ENCODE results near the gene HIP1R.
A peak's percentile ranks its signal among the peaks of the same experiment; 100 is the strongest.
"Not testable (repeated sequence)": the region's sequence is repeated elsewhere in the genome, so short reads cannot be mapped to it uniquely, and the experiment has no call there.

HIP1R gene

GRCh38 chr12:122862872-122863701 is 27.8 kb downstream of the HIP1R start:
- peak; percentile 49 for DNase-seq

GRCh38 chr12:122864894-122865253 is 29.6 kb downstream of the HIP1R start:
- no peak for DNase-seq

DNA sequence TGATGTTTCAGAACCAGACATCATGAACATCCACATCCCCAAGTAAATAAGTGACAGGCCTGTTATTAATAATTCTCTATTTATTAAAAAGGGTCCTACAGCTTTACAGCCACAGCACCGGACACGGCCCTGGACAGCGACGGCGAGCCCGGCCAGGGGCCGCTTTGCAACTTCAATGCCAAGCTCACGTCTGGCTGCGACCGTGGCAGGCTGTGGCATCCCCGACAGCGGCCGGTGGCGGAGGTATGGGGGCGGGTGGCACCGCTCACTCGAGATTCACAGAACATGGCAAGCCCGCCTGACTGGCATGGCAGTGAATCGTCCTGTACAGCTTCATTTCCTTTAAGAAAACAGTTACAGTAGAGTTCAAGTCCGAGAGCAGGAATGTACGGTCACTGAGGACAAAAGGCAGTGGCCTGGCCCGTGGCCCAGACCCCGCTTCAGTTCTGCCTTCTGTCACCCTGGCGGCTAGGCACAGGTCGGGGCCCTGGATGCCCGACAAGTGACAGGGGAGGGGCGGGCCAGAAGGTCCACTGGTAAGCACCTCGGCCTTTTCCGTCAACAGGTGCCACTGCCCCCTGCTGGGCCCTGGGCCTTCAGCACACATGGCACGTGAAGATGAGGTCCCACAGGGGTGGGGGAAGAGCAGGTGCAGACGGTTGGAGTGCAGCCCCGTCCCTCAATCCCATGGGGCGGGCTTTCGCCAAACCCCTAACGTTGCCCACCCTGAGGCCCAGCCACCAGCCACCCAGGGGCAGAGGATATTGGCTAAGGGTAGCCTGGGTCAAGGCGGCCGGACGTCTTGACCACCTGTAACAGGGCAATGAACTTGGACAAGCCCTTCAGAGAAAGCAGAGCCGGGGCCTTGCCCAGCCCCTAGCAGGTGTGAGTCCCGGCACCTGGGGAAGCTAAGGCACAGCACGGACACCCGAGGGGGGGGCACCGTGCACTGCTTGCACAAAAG is 30.3 kb downstream of the HIP1R start:
- peak; percentile 35 for DNase-seq

- DNase-seq, result no peak
These were observed 31.1 kb downstream of the HIP1R start for GRCh38 chr12:122866379-122866778.

GRCh38 chr12:122866950-122867607 is 31.8 kb downstream of the HIP1R start:
- DNase-seq, result no peak

GRCh38 chr12:122867691-122868461 is 32.6 kb downstream of the HIP1R start:
- DNase-seq, result no peak

GRCh38 chr12:122868471-122869177 is 33.4 kb downstream of the HIP1R start:
- DNase-seq, result no peak

GRCh38 chr12:122869207-122869973 is 34.1 kb downstream of the HIP1R start:
- no peak for DNase-seq

DNA sequence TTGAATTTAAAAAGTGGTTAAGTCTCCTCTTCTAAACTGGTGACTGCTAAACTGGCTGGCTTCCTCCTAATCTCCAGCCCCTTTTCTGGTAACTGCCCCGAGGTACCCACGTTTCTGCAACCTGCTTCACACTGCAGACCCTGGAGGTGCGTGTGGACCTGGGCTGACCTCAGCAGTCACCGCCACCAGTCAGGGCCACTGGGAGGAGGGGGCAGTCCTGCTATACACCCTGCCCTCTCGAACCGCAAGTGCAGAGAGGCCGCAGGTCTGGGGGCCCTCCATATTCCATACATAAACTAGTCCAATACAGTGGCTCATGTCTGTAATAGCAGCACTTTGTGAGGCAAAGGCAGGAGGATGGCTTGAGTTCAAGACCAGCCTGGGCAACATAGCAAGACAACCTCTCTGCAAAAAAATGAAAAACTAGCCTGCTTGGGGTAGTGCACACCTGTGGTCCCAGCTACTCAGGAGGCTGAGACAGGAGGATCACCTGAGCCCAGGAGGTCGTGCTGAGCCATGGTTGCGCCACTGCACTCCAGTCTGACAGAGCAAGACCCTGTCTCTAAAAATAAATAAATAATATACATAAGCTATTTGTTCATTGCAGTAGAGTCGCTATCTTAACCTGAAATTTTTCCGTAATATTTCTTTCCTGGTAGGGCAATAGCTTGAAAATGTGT is 35.0 kb downstream of the HIP1R start:
- no peak for DNase-seq

GRCh38 chr12:122870867-122871664 is 35.8 kb downstream of the HIP1R start:
- DNase-seq, result no peak

DNA sequence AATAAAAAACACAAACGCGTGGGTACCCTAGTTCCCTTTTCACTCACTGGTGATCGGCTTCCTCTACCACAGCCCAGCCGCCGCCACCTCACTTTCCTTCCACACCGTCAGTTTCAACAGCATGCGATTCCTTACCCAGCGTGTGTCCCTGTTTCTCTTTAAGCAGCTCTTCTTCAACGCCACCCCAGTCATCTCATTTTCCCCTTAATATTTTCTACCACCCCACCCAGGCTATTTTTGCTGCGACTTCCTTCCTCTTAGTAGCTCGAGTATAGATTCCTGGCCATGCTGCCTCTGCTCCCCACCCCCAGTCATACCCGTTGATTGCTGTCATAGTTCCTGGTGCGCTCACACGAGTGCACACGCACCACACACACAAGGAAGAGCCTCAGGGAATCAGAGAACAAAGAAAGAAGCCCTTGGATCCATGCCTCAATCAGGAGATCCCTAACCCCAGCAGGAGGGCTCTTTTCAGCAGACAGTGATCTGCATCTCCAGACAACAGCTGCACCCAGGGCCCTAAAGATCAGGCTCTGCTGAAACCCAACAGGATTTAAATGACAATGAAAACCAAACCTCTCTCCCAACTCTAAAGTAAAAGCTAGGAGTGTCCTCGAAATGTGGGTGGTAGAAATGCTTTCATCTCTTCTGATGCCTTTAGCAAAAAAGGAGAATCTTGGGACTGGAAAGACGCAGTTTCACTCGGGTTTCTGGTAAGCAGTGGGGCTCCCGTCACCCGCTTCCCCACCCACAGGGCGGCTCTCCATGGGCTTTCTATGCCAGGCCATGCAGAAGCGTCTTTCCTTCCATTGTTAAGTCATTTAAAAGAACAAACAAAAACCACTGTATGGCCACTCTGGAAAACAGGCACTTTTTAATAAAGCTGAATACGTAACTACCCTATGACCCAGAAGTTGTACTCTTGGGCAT is 36.9 kb downstream of the HIP1R start:
- DNase-seq, result peak; percentile 80

- DNase-seq, result no peak
These were observed 37.6 kb downstream of the HIP1R start for GRCh38 chr12:122872815-122873361.

DNA sequence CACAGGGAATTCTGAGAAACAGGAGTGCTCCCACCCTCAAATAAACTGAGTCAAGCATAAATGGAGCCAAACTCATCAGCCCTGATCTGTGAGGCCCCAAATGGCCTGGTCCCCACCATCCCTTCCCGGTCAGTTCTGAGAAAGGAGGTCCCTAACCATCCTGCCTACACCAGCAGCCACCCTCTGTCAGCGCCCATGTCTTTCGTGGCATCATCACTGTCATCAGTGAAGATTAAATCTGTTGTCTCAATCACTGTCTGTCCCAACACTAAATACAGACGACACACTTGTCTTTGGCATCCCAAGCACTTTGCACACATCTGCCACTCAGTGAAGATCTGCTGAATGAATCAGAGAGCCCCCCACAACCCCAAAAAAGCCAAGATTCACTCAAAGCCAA is 38.3 kb downstream of the HIP1R start:
- DNase-seq, result no peak

DNA sequence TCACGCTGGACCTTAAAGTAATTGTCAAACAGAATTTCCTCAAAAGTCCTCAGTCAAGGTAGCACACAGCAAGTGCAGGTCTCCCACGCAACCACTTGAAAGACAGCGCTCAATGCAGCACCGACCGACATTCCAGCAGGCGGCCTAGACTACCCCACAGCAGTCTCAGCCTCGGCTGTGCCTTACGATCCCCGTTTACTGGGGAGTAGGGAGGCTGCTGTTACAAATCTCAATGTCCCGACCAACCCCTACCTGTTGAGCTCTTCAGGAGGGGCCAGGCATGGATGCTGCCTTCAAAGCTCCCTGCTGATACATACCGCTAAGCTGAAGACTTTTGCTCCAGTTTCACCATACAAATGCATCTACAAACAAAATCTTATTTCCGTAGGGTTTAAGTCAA is 38.8 kb downstream of the HIP1R start:
- no peak for DNase-seq

DNA sequence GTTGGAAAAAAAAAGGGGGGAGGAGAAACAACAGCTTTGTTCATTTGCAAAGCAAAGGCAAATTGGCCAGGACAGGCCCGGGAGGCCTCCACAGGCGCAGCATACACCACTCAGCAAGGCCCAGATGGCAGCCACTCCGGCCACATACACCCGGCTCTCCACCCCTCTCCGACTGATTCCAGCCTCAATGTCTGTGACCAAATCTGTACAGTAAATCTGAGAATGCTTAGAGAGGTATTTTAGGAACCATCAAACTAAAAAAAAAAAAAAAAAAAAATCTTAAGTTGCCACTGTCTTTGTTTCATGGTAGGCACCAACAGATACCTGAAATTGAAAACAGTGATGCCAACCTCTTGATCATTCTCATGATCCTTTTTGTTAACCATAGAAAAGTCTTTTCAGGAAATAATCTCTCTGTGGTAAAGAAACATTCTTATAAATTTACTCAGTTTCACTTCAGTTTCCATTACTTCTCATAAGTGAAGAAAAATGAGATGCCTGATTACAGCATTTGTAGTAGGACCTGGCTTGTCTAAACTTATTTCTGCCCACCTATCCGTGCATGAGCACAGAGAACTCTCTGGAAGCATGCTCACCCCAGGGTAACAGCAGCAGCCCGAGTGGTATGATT is 40.4 kb downstream of the HIP1R start:
- no peak for DNase-seq

- not testable (repeated sequence) for DNase-seq
These were observed 41.0 kb downstream of the HIP1R start for GRCh38 chr12:122876281-122876680.

- no peak for DNase-seq
These were observed 41.5 kb downstream of the HIP1R start for GRCh38 chr12:122876731-122877130.
